HL-60 (cell line): ENCODE data around the gene MAP1B.

Experiments used
- DNase-seq, 2 experiments: peaks; one replicate each; pipeline ENCODE4 v3.0.0-alpha.2; 2010 to 2020; ENCODE audit warnings: low read depth in 1 of 2, low spot score in 1 of 2
- H3K27ac ChIP-seq: fragments of 250-450 bp; sonication (Bioruptor Pico); replicated peaks from 2 replicates; pipeline ENCODE4 v1.5.1; 2020; ENCODE audit warnings: mild to moderate bottlenecking, moderate library complexity
- H3K27me3 ChIP-seq: fragments of 250-450 bp; sonication (Bioruptor Pico); 2 replicates; pipeline ENCODE4 v1.5.1; 2021; ENCODE audit warnings: mild to moderate bottlenecking, moderate library complexity; ENCODE audit not compliant: insufficient read depth, poor library complexity, severe bottlenecking
- H3K4me3 ChIP-seq: replicated peaks from 2 replicates; pipeline ENCODE4 v1.5.1; 2011; ENCODE audit warnings: mild to moderate bottlenecking, control low read depth, low read length; ENCODE audit not compliant: insufficient read depth
- CTCF ChIP-seq: IDR thresholded peaks from one replicate; pipeline ENCODE4 v1.5.1; 2011; ENCODE audit warnings: low read length, control low read depth, inconsistent platforms; ENCODE audit not compliant: insufficient read depth
- GABPA ChIP-seq: IDR thresholded peaks from 2 replicates; pipeline ENCODE4 v1.6.1; 2012; ENCODE audit warnings: low read depth
- POLR2AphosphoS5 ChIP-seq: IDR thresholded peaks from 2 replicates; pipeline ENCODE4 v1.6.1; 2012; ENCODE audit warnings: low read depth
- REST ChIP-seq: IDR thresholded peaks from 2 replicates; pipeline ENCODE4 v1.6.1; 2012; ENCODE audit warnings: low read depth; ENCODE audit not compliant: insufficient replicate concordance
- SPI1 ChIP-seq: IDR thresholded peaks from 2 replicates; pipeline ENCODE4 v1.6.1; 2012; ENCODE audit warnings: low read depth, mild to moderate bottlenecking, borderline replicate concordance

MAP1B gene

DNA sequence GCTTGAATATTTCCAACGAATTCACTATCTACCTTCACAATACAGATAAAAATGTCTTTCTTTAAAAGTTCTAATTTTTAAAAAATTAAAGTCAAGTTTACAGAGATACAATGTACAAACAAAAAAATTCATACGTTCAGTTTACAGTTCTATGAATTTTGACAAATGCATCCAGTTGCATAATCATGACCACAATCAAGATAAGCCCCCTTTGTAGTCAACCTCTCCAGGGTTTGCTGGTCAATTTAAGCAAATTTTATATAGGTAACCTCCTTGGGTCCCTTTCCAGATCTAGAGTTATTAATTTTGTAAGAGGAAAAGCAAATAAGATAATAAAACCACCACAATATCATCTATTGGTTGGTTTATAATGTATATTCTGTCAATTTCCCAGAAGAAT, 136.4 kb downstream of the MAP1B start:
- Histone ChIP-seq H3K27me3 (no peaks in the 10 kb centered on the region), H3K27ac (no peak overlapping the region), H3K4me3 (no peak overlapping the region)
- DNase-seq, result no peak
- no peak for TF ChIP-seq REST
- no peak for TF ChIP-seq GABPA
- TF ChIP-seq SPI1, result no peak
- TF ChIP-seq POLR2AphosphoS5, result no peak

DNA sequence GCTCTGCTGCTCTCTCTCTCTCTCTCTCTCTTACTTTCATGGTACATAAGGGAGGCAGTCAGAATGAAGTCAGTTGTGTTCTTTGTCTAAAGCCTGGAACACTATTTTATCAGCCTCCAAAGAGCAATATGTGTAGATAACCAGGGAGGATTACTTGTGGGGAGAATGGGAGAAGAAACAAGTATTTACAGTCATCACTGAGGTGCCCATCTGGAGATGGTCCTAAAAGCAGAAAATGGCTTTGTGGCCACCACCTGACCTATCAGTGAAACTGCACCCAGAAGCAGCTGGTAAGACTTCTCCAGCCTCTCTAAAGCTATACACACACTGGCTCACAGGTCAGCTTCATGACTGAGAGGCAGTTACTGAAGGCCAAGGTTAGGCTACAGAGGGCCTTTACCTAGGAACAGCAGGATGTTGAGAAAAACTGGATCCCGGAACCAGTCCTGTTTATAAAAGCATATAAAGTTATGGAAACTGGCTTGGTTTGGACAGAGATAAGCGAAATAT, 137.6 kb downstream of the MAP1B start:
- TF ChIP-seq SPI1, result no peak
- peak; percentile 11 for TF ChIP-seq CTCF
- Histone ChIP-seq H3K27ac (no peak overlapping the region), H3K4me3 (no peak overlapping the region), H3K27me3 (no peaks in the 10 kb centered on the region)
- peak in 1 of 2 experiments; percentile 1 for DNase-seq

DNA sequence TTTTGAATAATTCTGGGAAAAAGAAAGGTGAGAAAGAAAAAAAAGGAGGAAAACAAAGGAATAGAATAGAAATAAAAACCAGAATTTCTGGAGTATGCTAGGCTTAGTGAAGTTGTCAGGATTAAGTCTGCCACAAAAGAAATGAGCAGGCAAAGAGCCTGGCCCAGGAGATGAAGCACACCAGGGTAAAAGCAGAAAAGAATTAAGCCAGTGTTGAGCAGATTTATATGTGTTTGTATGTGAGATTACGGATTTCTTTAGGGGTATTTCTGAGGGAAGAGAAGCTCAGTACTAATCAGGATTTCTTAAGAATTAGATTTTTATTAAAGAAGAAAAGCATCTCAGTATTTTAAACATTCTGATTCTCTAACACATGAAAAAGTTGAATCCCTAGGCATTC, 138.3 kb downstream of the MAP1B start:
- H3K4me3 ChIP-seq, result no peak overlapping the region
- DNase-seq, result no peak
- no peak overlapping the region for H3K27ac ChIP-seq
- TF ChIP-seq SPI1, result no peak
- TF ChIP-seq GABPA, result no peak
- H3K27me3 ChIP-seq, result no peaks in the 10 kb centered on the region

DNA sequence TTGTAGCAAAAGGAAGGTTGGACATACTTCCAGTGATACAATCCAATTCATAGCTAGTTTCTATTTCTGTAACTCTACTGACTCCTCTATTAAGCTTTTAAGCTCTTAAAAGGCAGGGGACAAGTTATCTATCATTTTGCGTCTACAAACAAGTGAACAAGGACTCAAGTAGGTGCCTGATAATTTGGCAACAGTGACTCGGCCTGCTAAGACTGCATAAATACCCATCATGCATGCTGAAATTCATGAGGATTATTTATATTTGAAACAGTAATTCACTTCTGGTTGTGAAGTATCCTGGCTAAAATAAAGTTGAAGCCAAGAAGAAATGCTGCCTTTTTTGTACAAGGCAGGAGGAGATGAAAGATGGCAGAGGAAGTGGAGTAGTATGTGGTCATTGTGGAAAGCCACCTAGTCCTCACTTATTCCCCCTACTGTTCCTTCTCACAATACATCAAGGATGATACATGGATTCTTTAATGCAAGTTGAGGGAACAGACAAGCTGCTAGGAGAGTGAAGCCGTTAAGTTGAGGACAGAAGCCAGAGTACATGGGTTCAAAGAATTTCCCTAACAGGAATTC, 138.8 kb downstream of the MAP1B start:
- no peak for DNase-seq
- H3K27ac ChIP-seq, result no peak overlapping the region

More for the DNA sequence above, 138.8 kb downstream of the MAP1B start:
- no peaks in the 10 kb centered on the region for H3K27me3 ChIP-seq
- TF ChIP-seq CTCF, result no peak
- TF ChIP-seq SPI1, result no peak
- no peak for TF ChIP-seq POLR2AphosphoS5
- no peak for TF ChIP-seq REST
- TF ChIP-seq GABPA, result no peak
- no peak overlapping the region for H3K4me3 ChIP-seq
